ENCODE measurements around the gene ARHGEF4. TPM values are rescaled to one million over a fixed set of nuclear protein-coding genes. Genes with fewer than 3 reads are reported as not detected.

Gene ARHGEF4
- total and polyA plus RNA-seq, 2 experiments from 2014 or later = 4.6 to 16.6 TPM

DNA sequence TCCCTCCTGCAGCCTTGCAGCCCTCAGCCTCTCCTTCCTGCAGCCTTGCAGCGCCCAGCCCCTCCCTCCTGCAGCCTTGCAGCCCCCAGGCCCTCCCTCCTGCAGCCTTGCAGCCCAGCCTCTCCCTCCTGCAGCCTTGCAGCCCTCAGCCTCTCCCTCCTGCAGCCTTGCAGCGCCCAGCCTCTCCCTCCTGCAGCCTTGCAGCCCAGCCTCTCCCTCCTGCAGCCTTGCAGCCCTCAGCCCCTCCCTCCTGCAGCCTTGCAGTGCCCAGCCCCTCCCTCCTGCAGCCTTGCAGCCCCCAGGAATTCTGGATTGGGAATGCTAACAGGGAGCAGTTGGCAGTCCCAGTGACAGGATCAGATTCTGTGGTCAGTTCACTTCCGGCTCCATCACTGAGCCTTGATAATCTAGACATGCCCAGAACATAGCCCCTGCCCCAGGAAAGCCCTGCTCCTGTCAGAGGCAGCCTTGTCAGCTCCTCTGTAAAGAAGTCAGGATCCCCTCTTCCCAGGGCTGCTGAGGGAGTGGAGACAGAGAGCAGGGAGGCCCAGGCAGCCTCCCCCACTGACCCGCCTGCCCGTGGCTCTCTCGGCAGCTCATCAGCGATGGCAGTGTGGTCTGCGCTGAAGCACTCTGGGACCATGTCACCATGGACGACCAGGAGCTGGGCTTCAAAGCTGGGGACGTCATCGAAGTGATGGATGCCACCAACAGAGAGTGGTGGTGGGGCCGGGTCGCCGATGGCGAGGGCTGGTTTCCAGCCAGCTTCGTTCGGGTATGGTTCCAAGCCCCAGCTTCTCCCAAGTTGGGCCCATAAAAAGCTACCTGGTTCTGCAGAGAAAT lies 201.8 kb downstream of the ARHGEF4 start:
- Histone ChIP-seq H2AFZ (no peak overlapping the region), H3K4me1 (ENCODE audit: insufficient read depth) (peaks cover 6% of the 10 kb centered on the region; the same call in 1 of the 2 replicates), H3K36me3 (ENCODE audit: insufficient read depth) (no peaks in the 10 kb centered on the region), H3K27ac (ENCODE audit: low read depth) (no peak overlapping the region), H3K27me3 (ENCODE audit: insufficient read depth) (peaks cover 24% of the 10 kb centered on the region), H3K9me2 (ENCODE audit: insufficient read depth) (no peaks in the 10 kb centered on the region), H3K4me2 (no peak overlapping the region), H3F3A (replicated peaks; ENCODE audit: low read depth) (no peaks in the 10 kb centered on the region), H3K79me2 (replicated peaks; ENCODE audit: insufficient read depth) (no peaks in the 10 kb centered on the region), H4K20me1 (replicated peaks; ENCODE audit: insufficient read depth) (no peaks in the 10 kb centered on the region), H3K4me3 (no peak overlapping the region)
- no peak for DNase-seq (ENCODE audit: low spot score)
- Mint-ChIP-seq H3K4me1 (peaks cover 9% of the 10 kb centered on the region; the same call in 2 of the 3 replicates), H3K36me3 (ENCODE audit: low read depth) (no peaks in the 10 kb centered on the region), H3K27ac (no peak overlapping the region), H3K27me3 (ENCODE audit: insufficient read depth, low read depth, poor library complexity) (peaks cover 41% of the 10 kb centered on the region), H3K4me3 (no peak overlapping the region), H3K9me3 (no peaks in the 10 kb centered on the region; the same call in 2 of the 3 replicates)
- ATAC-seq = no peak
- TF ChIP-seq POLR2AphosphoS5 (IDR thresholded peaks at IDR 0.05; ENCODE audit: low read depth) (no peak), NANOG (IDR thresholded peaks at IDR 0.05; ENCODE audit: borderline replicate concordance) (no peak), JUNB (IDR thresholded peaks at IDR 0.05; ENCODE audit: unreplicated experiment) (no peak), CREB1 (CRISPR knock-in tag; IDR thresholded peaks at IDR 0.05; ENCODE audit: low read depth) (no peak)
- TF ChIP-seq, protein P1, sequence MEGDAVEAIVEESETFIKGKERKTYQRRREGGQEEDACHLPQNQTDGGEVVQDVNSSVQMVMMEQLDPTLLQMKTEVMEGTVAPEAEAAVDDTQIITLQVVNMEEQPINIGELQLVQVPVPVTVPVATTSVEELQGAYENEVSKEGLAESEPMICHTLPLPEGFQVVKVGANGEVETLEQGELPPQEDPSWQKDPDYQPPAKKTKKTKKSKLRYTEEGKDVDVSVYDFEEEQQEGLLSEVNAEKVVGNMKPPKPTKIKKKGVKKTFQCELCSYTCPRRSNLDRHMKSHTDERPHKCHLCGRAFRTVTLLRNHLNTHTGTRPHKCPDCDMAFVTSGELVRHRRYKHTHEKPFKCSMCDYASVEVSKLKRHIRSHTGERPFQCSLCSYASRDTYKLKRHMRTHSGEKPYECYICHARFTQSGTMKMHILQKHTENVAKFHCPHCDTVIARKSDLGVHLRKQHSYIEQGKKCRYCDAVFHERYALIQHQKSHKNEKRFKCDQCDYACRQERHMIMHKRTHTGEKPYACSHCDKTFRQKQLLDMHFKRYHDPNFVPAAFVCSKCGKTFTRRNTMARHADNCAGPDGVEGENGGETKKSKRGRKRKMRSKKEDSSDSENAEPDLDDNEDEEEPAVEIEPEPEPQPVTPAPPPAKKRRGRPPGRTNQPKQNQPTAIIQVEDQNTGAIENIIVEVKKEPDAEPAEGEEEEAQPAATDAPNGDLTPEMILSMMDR (conservative IDR thresholded peaks at IDR 0.05; ENCODE audit: low read depth in 2 of 2) = no peak
- TF ChIP-seq, protein P2, sequence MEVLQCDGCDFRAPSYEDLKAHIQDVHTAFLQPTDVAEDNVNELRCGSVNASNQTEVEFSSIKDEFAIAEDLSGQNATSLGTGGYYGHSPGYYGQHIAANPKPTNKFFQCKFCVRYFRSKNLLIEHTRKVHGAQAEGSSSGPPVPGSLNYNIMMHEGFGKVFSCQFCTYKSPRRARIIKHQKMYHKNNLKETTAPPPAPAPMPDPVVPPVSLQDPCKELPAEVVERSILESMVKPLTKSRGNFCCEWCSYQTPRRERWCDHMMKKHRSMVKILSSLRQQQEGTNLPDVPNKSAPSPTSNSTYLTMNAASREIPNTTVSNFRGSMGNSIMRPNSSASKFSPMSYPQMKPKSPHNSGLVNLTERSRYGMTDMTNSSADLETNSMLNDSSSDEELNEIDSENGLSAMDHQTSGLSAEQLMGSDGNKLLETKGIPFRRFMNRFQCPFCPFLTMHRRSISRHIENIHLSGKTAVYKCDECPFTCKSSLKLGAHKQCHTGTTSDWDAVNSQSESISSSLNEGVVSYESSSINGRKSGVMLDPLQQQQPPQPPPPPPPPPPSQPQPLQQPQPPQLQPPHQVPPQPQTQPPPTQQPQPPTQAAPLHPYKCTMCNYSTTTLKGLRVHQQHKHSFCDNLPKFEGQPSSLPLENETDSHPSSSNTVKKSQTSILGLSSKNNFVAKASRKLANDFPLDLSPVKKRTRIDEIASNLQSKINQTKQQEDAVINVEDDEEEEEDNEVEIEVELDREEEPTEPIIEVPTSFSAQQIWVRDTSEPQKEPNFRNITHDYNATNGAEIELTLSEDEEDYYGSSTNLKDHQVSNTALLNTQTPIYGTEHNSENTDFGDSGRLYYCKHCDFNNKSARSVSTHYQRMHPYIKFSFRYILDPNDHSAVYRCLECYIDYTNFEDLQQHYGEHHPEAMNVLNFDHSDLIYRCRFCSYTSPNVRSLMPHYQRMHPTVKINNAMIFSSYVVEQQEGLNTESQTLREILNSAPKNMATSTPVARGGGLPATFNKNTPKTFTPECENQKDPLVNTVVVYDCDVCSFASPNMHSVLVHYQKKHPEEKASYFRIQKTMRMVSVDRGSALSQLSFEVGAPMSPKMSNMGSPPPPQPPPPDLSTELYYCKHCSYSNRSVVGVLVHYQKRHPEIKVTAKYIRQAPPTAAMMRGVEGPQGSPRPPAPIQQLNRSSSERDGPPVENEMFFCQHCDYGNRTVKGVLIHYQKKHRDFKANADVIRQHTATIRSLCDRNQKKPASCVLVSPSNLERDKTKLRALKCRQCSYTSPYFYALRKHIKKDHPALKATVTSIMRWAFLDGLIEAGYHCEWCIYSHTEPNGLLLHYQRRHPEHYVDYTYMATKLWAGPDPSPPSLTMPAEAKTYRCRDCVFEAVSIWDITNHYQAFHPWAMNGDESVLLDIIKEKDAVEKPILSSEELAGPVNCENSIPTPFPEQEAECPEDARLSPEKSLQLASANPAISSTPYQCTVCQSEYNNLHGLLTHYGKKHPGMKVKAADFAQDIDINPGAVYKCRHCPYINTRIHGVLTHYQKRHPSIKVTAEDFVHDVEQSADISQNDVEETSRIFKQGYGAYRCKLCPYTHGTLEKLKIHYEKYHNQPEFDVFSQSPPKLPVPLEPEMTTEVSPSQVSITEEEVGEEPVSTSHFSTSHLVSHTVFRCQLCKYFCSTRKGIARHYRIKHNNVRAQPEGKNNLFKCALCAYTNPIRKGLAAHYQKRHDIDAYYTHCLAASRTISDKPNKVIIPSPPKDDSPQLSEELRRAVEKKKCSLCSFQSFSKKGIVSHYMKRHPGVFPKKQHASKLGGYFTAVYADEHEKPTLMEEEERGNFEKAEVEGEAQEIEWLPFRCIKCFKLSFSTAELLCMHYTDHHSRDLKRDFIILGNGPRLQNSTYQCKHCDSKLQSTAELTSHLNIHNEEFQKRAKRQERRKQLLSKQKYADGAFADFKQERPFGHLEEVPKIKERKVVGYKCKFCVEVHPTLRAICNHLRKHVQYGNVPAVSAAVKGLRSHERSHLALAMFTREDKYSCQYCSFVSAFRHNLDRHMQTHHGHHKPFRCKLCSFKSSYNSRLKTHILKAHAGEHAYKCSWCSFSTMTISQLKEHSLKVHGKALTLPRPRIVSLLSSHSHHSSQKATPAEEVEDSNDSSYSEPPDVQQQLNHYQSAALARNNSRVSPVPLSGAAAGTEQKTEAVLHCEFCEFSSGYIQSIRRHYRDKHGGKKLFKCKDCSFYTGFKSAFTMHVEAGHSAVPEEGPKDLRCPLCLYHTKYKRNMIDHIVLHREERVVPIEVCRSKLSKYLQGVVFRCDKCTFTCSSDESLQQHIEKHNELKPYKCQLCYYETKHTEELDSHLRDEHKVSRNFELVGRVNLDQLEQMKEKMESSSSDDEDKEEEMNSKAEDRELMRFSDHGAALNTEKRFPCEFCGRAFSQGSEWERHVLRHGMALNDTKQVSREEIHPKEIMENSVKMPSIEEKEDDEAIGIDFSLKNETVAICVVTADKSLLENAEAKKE (CRISPR knock-in tag; IDR thresholded peaks at IDR 0.05) = no peak

Data from GM23338 (cell line).